MM.1S (cell line): ENCODE data around the gene DCAF4.

ENCODE experiments used
- CTCF ChIP-seq: fragments of 300-600 bp; sonication (generic); IDR thresholded peaks from 2 replicates; pipeline ENCODE4 v1.5.1; 2016; ENCODE audit warnings: antibody characterized with exemption, low read length, mixed read lengths
- EZH2phosphoT487 ChIP-seq: fragments of 300-600 bp; sonication (generic); IDR thresholded peaks from 2 replicates; pipeline ENCODE4 v1.6.1; 2018; ENCODE audit warnings: antibody characterized with exemption, low read length

GRCh38 chr14:73007835-73008234 lies 81.6 kb downstream of the DCAF4 start:
- no peak for TF ChIP-seq EZH2phosphoT487
- TF ChIP-seq CTCF = no peak
